ENCODE data around the gene CYP26B1. TPM values are rescaled to one million over a fixed set of nuclear protein-coding genes. Genes with fewer than 3 reads are reported as not detected.

Gene CYP26B1
- total and polyA plus RNA-seq, 4 donors, result 1.1 to 4.7 (median 2.4) TPM

DNA sequence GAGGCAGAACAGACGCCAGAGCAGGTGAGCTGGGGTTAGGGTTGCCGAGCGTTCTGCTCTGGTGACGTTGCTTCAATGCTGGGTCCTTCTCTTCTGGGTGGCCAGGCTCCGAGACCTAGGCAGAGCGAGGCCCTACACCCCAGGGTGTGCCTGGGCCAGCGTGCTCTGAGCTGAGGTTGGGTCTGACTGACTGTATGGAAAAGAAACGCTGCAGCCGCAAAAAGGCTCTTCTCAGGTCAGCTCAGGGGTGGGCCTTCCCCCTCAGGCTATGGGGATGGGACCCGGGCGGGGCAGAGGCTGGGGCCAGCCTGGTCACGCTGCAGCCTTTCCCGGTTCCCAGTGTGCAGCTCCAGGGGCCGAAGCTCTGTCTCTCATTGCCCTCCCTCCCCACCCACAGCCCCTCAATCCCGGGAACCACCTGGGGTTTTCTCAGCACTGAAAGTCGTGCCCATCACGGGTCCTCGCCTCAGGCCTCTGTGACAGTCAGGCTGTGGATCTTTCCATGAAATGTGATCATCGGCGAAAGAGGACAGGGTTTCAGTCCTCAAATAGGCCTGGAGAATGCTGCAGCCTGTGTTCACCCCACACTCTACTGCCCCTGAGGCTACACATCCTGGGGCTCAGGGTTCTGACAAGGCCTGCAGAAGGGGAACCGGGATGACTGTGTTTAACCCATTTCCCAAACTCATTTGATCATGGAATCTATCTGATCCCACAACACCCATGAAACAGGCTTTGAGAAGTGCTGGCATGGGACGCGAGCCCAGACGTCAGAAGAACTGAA, 19.4 kb downstream of the CYP26B1 start:
- no peak overlapping the region for H3K9ac ChIP-seq (ENCODE audit: insufficient read depth in 1 of 2, low read length in 2 of 2)
- WGBS, 2 donors, result 84 to 91% methylated on average over 24 of the region's 24 CpGs
- DNase-seq (no peak), ATAC-seq (ENCODE audit: insufficient read depth, low FRiP score) (no peak)
- H3K27me3 ChIP-seq (ENCODE audit: control insufficient read depth in 3 of 3, insufficient read depth in 3 of 3, low read length in 2 of 3), result no peaks in the 10 kb centered on the region
- H3K4me1 ChIP-seq (ENCODE audit: control insufficient read depth in 5 of 5, insufficient read depth in 5 of 5, low read length in 5 of 5), result peaks cover 0 to 14% (median 0%) of the 10 kb centered on the region in 5 donors
- TF ChIP-seq, protein P1, sequence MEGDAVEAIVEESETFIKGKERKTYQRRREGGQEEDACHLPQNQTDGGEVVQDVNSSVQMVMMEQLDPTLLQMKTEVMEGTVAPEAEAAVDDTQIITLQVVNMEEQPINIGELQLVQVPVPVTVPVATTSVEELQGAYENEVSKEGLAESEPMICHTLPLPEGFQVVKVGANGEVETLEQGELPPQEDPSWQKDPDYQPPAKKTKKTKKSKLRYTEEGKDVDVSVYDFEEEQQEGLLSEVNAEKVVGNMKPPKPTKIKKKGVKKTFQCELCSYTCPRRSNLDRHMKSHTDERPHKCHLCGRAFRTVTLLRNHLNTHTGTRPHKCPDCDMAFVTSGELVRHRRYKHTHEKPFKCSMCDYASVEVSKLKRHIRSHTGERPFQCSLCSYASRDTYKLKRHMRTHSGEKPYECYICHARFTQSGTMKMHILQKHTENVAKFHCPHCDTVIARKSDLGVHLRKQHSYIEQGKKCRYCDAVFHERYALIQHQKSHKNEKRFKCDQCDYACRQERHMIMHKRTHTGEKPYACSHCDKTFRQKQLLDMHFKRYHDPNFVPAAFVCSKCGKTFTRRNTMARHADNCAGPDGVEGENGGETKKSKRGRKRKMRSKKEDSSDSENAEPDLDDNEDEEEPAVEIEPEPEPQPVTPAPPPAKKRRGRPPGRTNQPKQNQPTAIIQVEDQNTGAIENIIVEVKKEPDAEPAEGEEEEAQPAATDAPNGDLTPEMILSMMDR (IDR thresholded peaks at IDR 0.05; ENCODE audit: control extremely low read depth, extremely low read depth), result no peak
- H3K4me3 ChIP-seq, result no peak overlapping the region
- H3K27ac ChIP-seq (ENCODE audit: low read depth in 1 of 2, low read length in 1 of 2), result no peak overlapping the region
- H3K9me3 ChIP-seq (ENCODE audit: control insufficient read depth in 4 of 4, insufficient read depth in 3 of 4, low read length in 3 of 4), result peaks cover 0 to 3% (median 0%) of the 10 kb centered on the region in 4 donors
- no peaks in the 10 kb centered on the region for H3K36me3 ChIP-seq (ENCODE audit: control insufficient read depth in 4 of 4, insufficient read depth in 4 of 4, low read length in 4 of 4)

DNA sequence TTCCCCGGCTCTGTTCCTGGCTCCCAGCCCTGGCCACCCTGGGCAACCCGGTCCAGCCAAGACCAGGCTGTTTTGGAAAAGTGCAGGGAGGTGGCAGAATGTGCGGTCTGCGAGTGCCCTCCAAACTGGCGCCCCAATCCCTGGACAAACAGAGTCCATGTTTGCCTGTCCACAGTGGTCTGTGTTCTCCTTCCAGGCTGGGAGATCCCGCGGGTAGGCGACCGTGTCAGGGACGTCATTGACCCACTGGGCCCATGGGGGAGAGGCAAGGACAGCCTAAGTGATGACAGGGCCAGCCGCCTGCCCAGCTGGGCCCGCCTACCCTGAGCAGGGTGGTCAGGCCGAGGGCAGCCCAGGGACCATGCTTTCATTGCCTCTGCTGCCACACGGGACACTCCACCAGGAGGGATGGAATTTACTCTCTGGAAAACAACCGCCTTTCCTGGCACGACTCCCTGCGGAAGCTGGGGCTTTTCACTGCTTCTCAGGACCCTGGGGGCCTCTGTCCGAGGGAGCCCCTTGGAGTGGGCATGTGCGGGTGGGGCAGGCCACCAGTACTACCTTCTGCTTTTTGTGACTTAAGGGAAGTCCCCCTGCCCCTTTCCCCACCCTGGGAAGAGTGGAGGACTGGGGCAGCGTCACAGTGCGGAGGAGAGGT, 20.1 kb downstream of the CYP26B1 start:
- no peak for ATAC-seq (ENCODE audit: insufficient read depth, low FRiP score)
- Histone ChIP-seq H3K36me3 (ENCODE audit: control insufficient read depth in 4 of 4, insufficient read depth in 4 of 4, low read length in 4 of 4) (no peaks in the 10 kb centered on the region), H3K27ac (ENCODE audit: low read depth in 1 of 2, low read length in 1 of 2) (no peak overlapping the region), H3K27me3 (ENCODE audit: control insufficient read depth in 3 of 3, insufficient read depth in 3 of 3, low read length in 2 of 3) (no peaks in the 10 kb centered on the region), H3K9me3 (ENCODE audit: control insufficient read depth in 4 of 4, insufficient read depth in 3 of 4, low read length in 3 of 4) (no peaks in the 10 kb centered on the region), H3K9ac (ENCODE audit: insufficient read depth in 1 of 2, low read length in 2 of 2) (no peak overlapping the region), H3K4me3 (no peak overlapping the region), H3K4me1 (ENCODE audit: control insufficient read depth in 5 of 5, insufficient read depth in 5 of 5, low read length in 5 of 5) (peaks cover 0 to 14% (median 0%) of the 10 kb centered on the region in 5 donors)
- DNase-seq, result no peak
- TF ChIP-seq, protein P1 (IDR thresholded peaks at IDR 0.05; ENCODE audit: control extremely low read depth, extremely low read depth), result no peak
- WGBS, 2 donors, result 88 to 94% methylated on average over 21 of the region's 21 CpGs

DNA sequence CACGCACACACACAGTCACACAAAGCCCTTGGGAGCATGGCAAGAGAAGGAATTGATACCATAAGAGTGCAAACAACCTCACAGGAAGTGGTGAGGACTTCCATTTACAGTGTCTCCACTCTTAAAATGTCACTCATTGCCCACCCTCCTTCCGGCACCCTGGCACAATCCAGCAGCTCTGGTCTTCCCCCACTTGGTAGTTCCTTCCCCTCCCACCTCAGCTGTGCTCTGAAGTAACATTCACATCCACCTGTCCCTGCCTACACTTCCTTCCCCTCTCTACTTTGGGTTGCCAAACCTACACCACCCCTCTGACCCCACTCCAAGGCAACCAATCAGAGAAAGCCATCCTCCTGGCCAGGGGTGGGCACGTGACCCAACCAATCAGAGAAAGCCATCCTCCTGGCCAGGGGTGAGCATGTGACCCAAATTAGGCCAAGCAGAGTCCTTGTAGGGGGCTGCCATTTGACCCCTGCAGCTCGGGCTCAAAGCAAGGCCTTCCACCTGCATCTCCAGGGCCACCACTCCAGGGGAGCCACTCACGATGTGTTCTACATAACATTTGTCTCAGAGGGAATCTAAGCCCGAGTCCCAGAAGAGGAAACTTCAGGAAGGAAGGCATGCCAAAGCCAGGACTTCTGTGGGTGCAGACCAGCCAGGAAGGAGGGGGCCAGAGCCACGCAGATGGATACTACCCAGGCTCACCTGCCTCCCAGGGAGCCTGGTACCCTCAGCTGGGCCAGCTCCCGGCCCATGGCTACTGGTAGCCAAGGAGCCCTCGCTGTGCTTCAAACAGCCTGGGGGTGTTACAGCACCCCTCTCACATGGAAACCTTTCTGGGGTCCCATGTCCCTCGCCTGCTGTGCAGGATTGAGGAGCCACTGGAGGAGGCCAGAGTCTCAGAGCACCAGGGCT, 21.2 kb downstream of the CYP26B1 start:
- WGBS, 2 donors, result 85 to 86% methylated on average over 10 of the region's 10 CpGs
- peaks cover 0 to 14% (median 0%) of the 10 kb centered on the region in 5 donors for H3K4me1 ChIP-seq (ENCODE audit: control insufficient read depth in 5 of 5, insufficient read depth in 5 of 5, low read length in 5 of 5)
- ATAC-seq (ENCODE audit: insufficient read depth, low FRiP score) (no peak), DNase-seq (no peak)
- no peak overlapping the region for H3K9ac ChIP-seq (ENCODE audit: insufficient read depth in 1 of 2, low read length in 2 of 2)
- H3K4me3 ChIP-seq, result no peak overlapping the region
- TF ChIP-seq, protein P1 (IDR thresholded peaks at IDR 0.05; ENCODE audit: control extremely low read depth, extremely low read depth), result no peak
- H3K36me3 ChIP-seq (ENCODE audit: control insufficient read depth in 4 of 4, insufficient read depth in 4 of 4, low read length in 4 of 4), result no peaks in the 10 kb centered on the region
- H3K9me3 ChIP-seq (ENCODE audit: control insufficient read depth in 4 of 4, insufficient read depth in 3 of 4, low read length in 3 of 4), result no peaks in the 10 kb centered on the region
- H3K27ac ChIP-seq (ENCODE audit: low read depth in 1 of 2, low read length in 1 of 2), result no peak overlapping the region
- no peaks in the 10 kb centered on the region for H3K27me3 ChIP-seq (ENCODE audit: control insufficient read depth in 3 of 3, insufficient read depth in 3 of 3, low read length in 2 of 3)
